ENCODE data around the gene SLC35D2.

The SLC35D2 gene

GRCh38 chr9:96418083-96418919, 34.8 kb upstream of the SLC35D2 start, which contains the start of gene ZNF367 (continued):
- TF ChIP-seq ZSCAN23 (tag by site-specific recombination; IDR thresholded peaks at IDR 0.05): 0 out of 2 replicates have a peak, but pooled peaks have one; percentile 27
- no peak for TF ChIP-seq ZNF112 (tag by site-specific recombination; IDR thresholded peaks at IDR 0.05)
- no peak for TF ChIP-seq ZNF610 (tag by site-specific recombination; IDR thresholded peaks at IDR 0.05; ENCODE audit: borderline replicate concordance)
- TF ChIP-seq MEIS1 (CRISPR knock-in tag; IDR thresholded peaks at IDR 0.05; ENCODE audit: borderline replicate concordance): 0 out of 2 replicates have a peak, but pooled peaks have one; percentile 37
- TF ChIP-seq PRDM4 (tag by site-specific recombination; IDR thresholded peaks at IDR 0.05): 0 out of 2 replicates have a peak, but pooled peaks have one; percentile 17
- TF ChIP-seq ZNF580 (tag by site-specific recombination; IDR thresholded peaks at IDR 0.05): no peak
- no peak for TF ChIP-seq ZNF311 (tag by site-specific recombination; IDR thresholded peaks at IDR 0.05; ENCODE audit: borderline replicate concordance)
- TF ChIP-seq ZNF677 (tag by site-specific recombination; IDR thresholded peaks at IDR 0.05): no peak
- TF ChIP-seq ZNF629 (tag by site-specific recombination; IDR thresholded peaks at IDR 0.05): peak; percentile 54
- no peak for TF ChIP-seq ZBTB1 (tag by site-specific recombination; IDR thresholded peaks at IDR 0.05)
- TF ChIP-seq ZNF544 (tag by site-specific recombination; IDR thresholded peaks at IDR 0.05): no peak
- TF ChIP-seq FEZF1 (tag by site-specific recombination; IDR thresholded peaks at IDR 0.05): no peak; the same call in 1 of the 2 replicates
- no peak for TF ChIP-seq KLF16 (tag by site-specific recombination; IDR thresholded peaks at IDR 0.05)
- TF ChIP-seq ZNF837 (tag by site-specific recombination; IDR thresholded peaks at IDR 0.05): no peak
- no peak for TF ChIP-seq ZNF175 (tag by site-specific recombination; IDR thresholded peaks at IDR 0.05)
- TF ChIP-seq REST (tag by site-specific recombination; IDR thresholded peaks at IDR 0.05): no peak
- no peak for TF ChIP-seq ZNF521 (tag by site-specific recombination; IDR thresholded peaks at IDR 0.05)
- no peak for TF ChIP-seq ZNF670 (tag by site-specific recombination; IDR thresholded peaks at IDR 0.05; ENCODE audit: low read depth)
- TF ChIP-seq PBX3 (CRISPR knock-in tag; IDR thresholded peaks at IDR 0.05): peak; percentile 99; the same call in 1 of the 2 replicates
- no peak for TF ChIP-seq ZNF555 (tag by site-specific recombination; conservative IDR thresholded peaks at IDR 0.05)
- TF ChIP-seq ZNF513 (tag by site-specific recombination; IDR thresholded peaks at IDR 0.05): no peak
- TF ChIP-seq ZNF214 (tag by site-specific recombination; IDR thresholded peaks at IDR 0.05; ENCODE audit: borderline replicate concordance): no peak
- no peak for TF ChIP-seq OSR2 (tag by site-specific recombination; IDR thresholded peaks at IDR 0.05)
- TF ChIP-seq AEBP2 (tag by site-specific recombination; IDR thresholded peaks at IDR 0.05; ENCODE audit: borderline replicate concordance): no peak
- no peak for TF ChIP-seq ZNF830 (tag by site-specific recombination; IDR thresholded peaks at IDR 0.05; ENCODE audit: low read depth)
- TF ChIP-seq EGR2 (tag by site-specific recombination; IDR thresholded peaks at IDR 0.05; ENCODE audit: low read depth): no peak

Data from HEK293 (cell line).